ENCODE results near the gene IQGAP2. TPM values are rescaled to one million over a fixed set of nuclear protein-coding genes. Genes with fewer than 3 reads are reported as not detected.

Gene IQGAP2
- total and polyA plus RNA-seq, 9 of the 15 experiments (the other 6 are each of a cell fraction or from before 2014, with no cell fraction given) = 8.7 to 23.2 (median 17.4) TPM

GRCh38 chr5:76460104-76460503 is 57.0 kb downstream of the IQGAP2 start (continued):
- TF ChIP-seq VEZF1 (CRISPR knock-in tag; IDR thresholded peaks at IDR 0.05) = no peak
- no peak for TF ChIP-seq HSF4 (CRISPR knock-in tag; IDR thresholded peaks at IDR 0.05; ENCODE audit: borderline replicate concordance)
- no peak for TF ChIP-seq HOXB6 (CRISPR knock-in tag; IDR thresholded peaks at IDR 0.05; ENCODE audit: borderline replicate concordance)
- no peak for TF ChIP-seq KDM1A (IDR thresholded peaks at IDR 0.05)
- no peak for TF ChIP-seq SMARCA4 (IDR thresholded peaks at IDR 0.05)
- TF ChIP-seq MEF2D (tag; conservative IDR thresholded peaks at IDR 0.05; ENCODE audit: low read depth) = no peak
- TF ChIP-seq XRCC3 (IDR thresholded peaks at IDR 0.05) = no peak
- TF ChIP-seq MNT (conservative IDR thresholded peaks at IDR 0.05) = no peak

- 51% methylated on average over 7 of the region's 7 CpGs for WGBS (ENCODE audit: insufficient coverage, low coverage, missing lambda C conversion rate)
- intact Hi-C loops (cut with micrococcal nuclease) (no loop called here), in situ Hi-C loops (cut with MboI) (no loop called here)
- Histone ChIP-seq H3K9me3 (replicated peaks; ENCODE audit: control insufficient read depth, insufficient read depth, low read depth, low read length) (no peaks in the 10 kb centered on the region), H3K36me3 (ENCODE audit: control insufficient read depth, insufficient read depth, low read length) (no peaks in the 10 kb centered on the region), H3K27me3 (ENCODE audit: control insufficient read depth in 2 of 2, insufficient read depth in 2 of 2, low read length in 2 of 2) (no peaks in the 10 kb centered on the region), H3K4me3 (no peak overlapping the region), H3K9ac (ENCODE audit: insufficient read depth in 1 of 2, low read depth in 2 of 2, low read length in 2 of 2) (no peak overlapping the region), H3K9me1 (ENCODE audit: control insufficient read depth, insufficient read depth, low read length) (no peaks in the 10 kb centered on the region), H2AFZ (ENCODE audit: low read depth, low read length) (no peak overlapping the region), H3K27ac (ENCODE audit: extremely low read depth, low read depth, low read length) (no peak overlapping the region), H4K20me1 (replicated peaks; ENCODE audit: control insufficient read depth, insufficient read depth, low read length) (no peaks in the 10 kb centered on the region), H3K4me1 (replicated peaks in 1 of 2; ENCODE audit: control insufficient read depth in 2 of 2, insufficient read depth in 2 of 2, low read length in 2 of 2) (peaks cover 0 to 11% of the 10 kb centered on the region in 2 experiments; a peak in 2 of 5 replicates), H3K79me2 (ENCODE audit: control insufficient read depth, insufficient read depth, low read length) (no peaks in the 10 kb centered on the region), H3K4me2 (ENCODE audit: insufficient read depth, low read length) (no peak overlapping the region)
- TF ChIP-seq HNRNPL (IDR thresholded peaks at IDR 0.05; ENCODE audit: low read depth, low read length) = no peak
- TF ChIP-seq BRD9 (IDR thresholded peaks at IDR 0.05; ENCODE audit: low read depth, partially characterized antibody) = no peak
- no peak for TF ChIP-seq HDAC8 (tag; IDR thresholded peaks at IDR 0.05)
- TF ChIP-seq ZNF644 (tag; IDR thresholded peaks at IDR 0.05; ENCODE audit: low read depth) = no peak
- no peak for TF ChIP-seq DEAF1 (CRISPR knock-in tag; IDR thresholded peaks at IDR 0.05)
- TF ChIP-seq ZNF23 (CRISPR knock-in tag; IDR thresholded peaks at IDR 0.05) = no peak
- TF ChIP-seq HDAC3 (IDR thresholded peaks at IDR 0.05; ENCODE audit: borderline replicate concordance, partially characterized antibody) = no peak
- ChIA-PET POLR2A (interaction anchor here (1.4 kb wide), 1 partner anchor 8 kb away, joined by 4 read pairs; no protein-coding TSS in a partner anchor), CTCF (ENCODE audit: low intra/inter-chr PET ratio) (no interaction called here)
- BruUV-seq (replicated peaks) = no TSS peak
- DNase-seq (ENCODE audit: extremely low read depth in 1 of 4, low spot score in 3 of 4) (no peak), ATAC-seq (no peak), FAIRE-seq (no peak)
Observed at GRCh38 chr5:76462097-76462667, 59.1 kb downstream of the IQGAP2 start.
